GM12891 (cell line): ENCODE measurements around the gene TRIB2.

Experiments
- POLR2A ChIP-seq: IDR thresholded peaks from 2 replicates; pipeline ENCODE4 v1.6.1; 2011; ENCODE audit warnings: low read depth, low read length, control low read depth
- POLR2AphosphoS5 ChIP-seq: IDR thresholded peaks from 2 replicates; pipeline ENCODE4 v1.6.1; 2011; ENCODE audit warnings: low read depth, low read length, control low read depth
- TAF1 ChIP-seq: IDR thresholded peaks from 2 replicates; pipeline ENCODE4 v1.6.1; 2011; ENCODE audit warnings: low read depth, low read length, control low read depth

DNA sequence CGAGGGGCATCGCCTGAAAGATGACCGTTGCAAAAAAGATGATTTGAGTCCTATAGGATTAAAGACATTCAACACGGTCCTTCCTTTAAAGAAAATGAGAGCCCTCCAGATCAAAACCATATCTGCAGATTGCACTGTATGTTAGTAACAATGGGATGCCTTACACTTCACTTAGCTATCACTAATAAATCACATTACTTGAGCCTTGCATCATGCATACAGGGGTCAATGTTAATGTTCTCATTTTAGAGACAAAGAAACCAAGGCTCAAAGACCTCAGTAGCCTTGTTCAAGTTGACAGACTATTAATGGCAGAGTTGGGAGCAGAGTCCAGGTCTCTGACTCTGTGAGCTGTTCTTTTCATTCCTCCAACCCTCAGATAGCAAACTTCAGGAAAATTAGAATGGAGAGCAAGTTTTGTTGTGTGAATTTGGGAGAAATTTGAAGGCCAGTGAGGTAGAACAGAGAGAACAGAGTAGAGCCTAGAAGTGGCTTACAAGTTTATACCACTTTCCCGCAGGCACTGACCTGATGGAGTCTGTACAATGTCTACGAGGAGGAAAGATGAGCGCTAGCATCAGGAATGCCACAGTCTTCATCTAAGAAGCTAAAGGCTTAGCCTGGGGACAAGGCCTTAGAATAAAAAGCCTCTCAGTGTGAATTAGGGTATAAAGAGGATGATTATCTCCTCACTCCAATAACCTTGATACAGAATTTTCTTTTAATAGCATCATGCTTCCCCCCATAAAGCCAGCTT lies 48.3 kb downstream of the TRIB2 start:
- no peak for TF ChIP-seq POLR2A
- no peak for TF ChIP-seq POLR2AphosphoS5
- TF ChIP-seq TAF1: no peak
